Skin of body (tissue), 2 donors: ENCODE data around the gene LAMA1. TPM values are rescaled to one million over a fixed set of nuclear protein-coding genes. Genes with fewer than 3 reads are reported as not detected.

ENCODE experiments used
- DNase-seq: peaks from one replicate; lab custom pipeline; 2025; lab: John Stamatoyannopoulos, UW
- total RNA-seq: library from RNA; depleted of rRNA; stranded (reverse); fragments of >200 nt; gene quantifications from one replicate; pipeline ENCODE4 v1.2.3, GENCODE V29; 2014

Gene LAMA1
- total RNA-seq, 1 donor from 2014 or later, result 2.4 TPM

DNA sequence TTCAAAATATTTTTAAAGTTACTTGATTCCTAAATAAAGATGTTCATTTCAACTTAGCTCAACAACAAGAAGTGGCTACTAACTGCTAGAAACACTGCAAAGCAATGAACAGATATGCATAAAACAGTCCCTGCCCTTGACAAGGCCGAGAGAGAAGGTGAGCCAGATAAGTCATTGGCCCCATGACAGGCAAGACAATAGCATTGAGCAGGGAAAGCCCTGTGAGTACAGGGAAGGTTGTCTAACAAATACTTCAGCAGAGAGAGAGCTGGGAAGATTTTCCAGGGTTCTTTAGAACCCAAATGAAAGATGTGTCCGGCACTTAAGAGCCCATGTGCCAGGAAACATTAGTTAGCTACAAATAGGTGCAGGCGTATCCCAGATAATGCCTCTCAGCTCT lies 4.7 kb downstream of the LAMA1 start:
- DNase-seq, result no peak

DNA sequence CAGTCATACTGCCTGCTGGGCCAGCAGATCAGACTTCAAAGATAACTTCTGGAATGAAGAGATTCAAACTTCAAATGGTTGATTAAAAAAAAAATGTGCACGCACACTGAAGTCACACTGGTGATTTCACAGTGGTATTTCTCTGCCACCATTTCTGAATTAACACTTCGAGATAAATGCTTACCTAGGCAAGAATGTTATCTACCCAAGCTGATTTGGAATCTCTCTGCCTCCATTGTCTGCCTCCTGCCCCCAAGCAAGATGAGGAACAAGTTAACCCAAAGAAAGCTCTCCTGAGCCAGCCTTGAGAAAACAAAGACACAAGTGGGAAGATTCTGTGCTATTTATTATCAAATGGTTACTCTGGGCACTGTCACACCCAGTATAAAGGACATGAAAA lies 6.5 kb downstream of the LAMA1 start:
- no peak for DNase-seq

GRCh38 chr18:7105943-7106342 lies 11.7 kb downstream of the LAMA1 start:
- DNase-seq, result no peak

DNA sequence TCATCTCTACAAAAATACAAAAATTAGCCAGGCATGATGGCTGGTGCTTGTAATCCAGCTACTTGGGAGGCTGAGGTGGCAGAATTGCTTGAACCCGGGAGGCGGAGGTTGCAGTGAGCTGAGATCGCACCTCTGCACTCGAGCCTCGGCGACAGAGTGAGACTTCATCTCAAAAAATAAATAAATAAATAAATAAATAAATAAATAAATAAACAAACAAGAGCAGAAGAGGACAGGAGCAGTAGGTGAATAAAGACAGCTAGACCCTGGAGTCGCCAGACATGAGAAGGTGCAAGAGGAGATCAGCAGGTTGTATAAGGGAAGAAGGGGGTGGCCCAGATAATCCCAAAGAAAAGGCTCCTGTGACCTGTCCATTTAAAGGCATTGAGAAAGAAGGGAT lies 12.3 kb downstream of the LAMA1 start:
- DNase-seq, result no peak

- DNase-seq, result no peak
Observed at GRCh38 chr18:7104649-7105048, 12.9 kb downstream of the LAMA1 start.

GRCh38 chr18:7102131-7102530 lies 15.5 kb downstream of the LAMA1 start:
- DNase-seq, result no peak

DNA sequence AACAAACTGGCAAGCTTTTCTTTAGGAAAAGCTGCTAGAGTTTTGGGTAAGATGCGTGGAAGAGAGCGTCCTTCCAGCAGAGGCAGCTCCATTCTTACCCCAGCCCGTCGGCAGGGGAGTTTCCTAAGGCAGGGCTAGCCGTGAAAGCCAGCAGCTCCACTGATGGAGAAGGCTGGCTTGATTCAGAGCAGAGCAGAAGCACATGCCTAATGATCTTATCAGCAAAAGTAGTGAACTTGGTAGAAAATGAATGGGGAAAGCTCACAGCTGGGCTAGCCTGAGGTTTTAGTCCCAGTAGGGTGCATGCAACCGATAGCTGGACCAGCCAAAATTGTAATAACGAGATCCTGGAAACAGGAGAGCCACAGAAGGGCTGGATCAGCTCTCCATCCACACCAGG lies 20.8 kb downstream of the LAMA1 start:
- no peak for DNase-seq

DNA sequence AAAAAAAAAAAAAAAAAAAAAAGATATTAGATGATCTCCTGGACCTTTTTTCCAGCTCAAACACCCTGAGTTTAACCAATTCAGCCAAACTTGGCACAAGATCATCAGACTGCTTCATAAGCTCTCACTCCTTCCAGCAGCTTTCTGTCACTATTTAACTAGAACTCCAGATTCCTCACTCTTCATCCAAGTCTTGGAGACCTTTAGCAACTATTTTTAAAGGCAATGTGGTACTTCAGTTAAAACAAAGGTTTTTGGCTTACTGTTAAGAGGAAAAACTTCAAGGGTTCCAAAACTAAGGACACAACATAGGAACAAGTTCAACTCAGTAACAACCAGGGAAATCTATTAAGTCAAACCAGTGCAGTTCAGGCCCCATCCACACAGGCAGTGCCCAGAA lies 23.2 kb downstream of the LAMA1 start:
- no peak for DNase-seq

DNA sequence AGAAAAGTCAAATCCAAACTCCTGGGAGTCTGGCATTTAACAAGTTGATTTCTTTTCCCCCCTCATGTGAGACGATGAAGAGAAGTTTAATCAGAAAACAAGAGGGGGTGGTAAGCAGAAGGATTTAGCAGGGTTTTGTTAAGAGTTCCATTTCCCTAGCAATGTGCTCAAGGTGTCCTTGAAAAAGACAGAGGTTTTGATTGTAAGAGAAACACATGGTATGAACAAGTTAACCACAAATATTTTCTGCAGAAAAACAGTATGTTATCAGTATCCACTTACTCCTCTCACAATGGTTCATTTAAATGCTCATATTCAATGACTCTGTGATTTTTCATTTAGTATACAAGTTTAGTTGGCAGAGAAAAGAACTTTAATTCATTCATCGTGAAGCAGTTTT lies 26.8 kb downstream of the LAMA1 start:
- DNase-seq, result no peak

DNA sequence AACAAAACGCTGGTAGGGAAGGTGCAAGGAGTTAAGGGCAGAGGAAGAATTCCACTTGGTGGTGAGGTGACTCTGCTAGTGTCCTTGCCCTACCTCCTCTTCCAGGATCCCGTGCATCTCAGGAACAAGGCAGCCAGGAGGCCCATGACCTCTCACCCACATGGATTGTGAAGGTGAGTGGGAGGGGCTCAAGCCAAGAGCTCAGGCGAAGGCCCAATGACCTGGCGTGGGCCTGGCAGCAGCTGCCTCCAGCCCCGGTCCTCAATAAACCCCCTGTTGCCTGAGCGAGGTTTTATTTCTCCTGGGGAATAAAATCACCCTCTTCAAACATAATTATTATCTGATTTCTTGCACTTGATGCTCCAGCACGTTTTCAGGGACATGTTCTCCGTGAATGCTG lies 28.2 kb downstream of the LAMA1 start:
- no peak for DNase-seq

DNA sequence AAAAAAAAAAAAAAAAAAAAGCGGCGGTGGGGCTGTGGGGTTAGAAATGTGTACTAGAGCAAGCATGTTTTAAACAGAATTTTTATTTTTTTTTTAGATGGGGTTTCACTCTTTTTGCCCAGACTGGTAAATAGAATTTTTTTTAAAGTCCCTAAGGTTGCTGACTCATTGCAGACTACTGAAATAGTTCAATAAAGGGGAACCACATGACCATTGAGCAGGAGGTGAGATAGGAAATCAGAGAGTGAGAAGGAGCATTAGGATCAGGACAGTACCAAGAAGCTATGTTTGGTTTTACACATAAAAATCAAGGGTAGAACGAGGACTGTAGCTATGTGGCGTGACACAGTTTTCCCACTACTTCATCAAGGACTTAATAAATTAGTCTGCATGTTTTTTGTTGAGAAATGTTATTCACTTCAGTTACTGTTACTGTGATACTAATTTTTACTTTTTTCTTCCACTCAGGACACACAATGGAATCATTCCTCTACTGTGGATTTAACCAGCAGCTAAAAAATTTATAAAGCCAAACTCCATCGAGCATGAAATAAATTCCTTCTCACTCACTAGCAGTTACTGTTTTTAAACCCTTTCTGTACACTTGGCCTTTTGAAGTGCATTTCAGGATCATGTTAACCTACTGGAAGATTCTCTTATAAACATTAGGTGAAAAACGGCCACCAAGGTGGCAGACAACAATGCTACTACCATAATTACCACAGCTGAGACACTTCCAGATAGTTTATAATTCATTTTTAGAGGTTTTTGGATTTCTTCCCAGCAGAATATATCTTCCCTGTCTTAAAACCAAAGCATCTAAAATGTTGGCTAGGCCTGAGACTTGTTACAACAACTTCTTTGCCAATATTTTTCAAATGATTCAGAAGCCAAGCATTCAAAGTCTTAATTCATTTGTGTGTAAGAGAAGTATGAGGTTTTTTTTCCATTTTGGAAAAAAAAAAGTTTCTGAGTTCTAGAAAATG lies 33.2 kb downstream of the LAMA1 start:
- DNase-seq, result no peak

DNA sequence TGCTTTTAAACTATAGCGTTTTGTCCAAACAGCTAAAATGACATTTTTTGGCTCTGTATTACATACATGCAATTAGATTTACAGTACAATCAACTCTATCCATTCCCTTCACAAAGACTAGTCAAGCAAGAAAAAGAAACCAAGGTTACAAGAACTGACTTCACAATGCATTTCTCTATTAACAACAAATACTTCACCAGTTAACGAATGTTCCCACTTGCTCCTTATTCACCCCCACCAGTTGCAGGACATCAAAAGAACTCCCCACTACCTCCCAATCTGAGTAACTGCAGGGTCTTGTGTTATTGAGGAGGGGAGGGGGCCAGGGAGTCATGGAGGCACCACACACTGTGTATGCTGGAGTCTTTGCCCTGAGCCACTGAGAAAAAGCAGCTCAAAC lies 34.9 kb downstream of the LAMA1 start:
- no peak for DNase-seq

DNA sequence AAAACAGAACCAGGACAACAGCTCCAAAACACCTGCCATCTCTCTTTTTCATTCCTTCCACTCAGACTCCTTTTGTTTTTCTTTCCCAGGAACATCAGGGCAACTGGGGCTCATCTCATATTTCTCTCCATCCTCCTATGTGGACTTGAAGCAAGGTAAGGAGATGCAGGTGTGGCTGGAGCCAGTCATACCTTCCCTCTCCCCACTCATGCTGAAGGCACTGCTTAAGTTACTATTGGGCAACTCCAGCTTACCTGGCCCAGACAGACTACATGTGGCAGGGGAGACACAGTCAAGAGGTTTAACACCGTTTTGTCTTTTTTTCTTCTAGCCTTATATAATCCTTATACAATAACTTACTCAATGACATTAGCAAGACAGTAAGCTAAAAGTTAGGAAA lies 38.4 kb downstream of the LAMA1 start:
- no peak for DNase-seq

DNA sequence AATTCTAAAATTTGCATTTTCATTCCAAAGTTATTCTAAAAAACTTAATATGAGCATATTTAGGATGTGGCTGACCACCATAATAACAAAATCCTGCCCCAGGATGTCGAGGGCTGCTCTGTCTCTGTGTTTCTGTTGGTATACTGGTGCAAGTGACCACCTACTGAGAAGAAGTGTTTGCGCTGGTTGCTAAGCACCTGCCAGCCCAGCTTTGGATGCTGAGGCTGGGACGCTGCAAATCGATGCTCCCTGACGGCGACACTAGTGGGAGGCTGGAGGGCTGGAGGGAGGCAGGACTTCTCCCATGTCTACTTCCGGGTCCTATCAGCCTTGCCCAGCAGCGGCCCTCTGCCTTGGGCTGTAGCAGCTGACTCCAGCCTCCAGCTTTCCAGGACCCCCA lies 45.0 kb downstream of the LAMA1 start:
- DNase-seq, result no peak

GRCh38 chr18:7071600-7071999 lies 46.0 kb downstream of the LAMA1 start:
- DNase-seq, result no peak

- no peak for DNase-seq
Observed at GRCh38 chr18:7070466-7070865, 47.1 kb downstream of the LAMA1 start.

DNA sequence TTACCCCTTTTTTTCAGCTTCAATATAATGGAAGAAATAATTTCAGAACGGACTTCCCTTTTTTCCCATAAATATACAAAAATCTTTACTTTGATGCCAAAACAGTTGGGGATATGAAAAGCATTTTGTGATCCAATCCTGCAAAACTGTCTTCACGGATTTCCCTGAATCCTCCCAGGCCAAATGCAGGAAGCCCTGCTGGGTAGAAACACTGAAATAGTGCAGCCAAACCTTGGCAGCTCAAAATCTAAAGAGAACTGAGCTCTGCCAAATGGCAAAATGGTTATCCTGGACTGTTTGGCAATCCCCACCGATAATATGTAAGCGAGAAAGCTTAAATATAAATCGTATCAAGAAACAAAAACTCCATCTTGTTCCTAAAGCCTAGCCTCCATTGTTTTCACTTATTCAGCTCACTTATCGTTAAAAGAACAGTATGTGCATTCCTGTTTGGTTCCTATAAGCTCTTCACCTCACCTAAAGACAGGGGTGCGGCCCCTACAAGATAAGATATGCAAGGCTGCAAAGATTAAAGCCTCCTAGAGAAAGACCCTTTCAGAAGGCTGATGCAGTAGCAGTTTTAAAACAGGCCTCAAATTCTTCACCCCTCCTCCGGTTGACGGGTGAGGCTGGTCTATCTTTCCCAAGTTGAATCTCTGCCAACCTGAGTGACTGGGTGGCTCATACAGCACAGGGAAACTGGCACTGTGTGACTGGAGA lies 48.6 kb downstream of the LAMA1 start:
- no peak for DNase-seq

DNA sequence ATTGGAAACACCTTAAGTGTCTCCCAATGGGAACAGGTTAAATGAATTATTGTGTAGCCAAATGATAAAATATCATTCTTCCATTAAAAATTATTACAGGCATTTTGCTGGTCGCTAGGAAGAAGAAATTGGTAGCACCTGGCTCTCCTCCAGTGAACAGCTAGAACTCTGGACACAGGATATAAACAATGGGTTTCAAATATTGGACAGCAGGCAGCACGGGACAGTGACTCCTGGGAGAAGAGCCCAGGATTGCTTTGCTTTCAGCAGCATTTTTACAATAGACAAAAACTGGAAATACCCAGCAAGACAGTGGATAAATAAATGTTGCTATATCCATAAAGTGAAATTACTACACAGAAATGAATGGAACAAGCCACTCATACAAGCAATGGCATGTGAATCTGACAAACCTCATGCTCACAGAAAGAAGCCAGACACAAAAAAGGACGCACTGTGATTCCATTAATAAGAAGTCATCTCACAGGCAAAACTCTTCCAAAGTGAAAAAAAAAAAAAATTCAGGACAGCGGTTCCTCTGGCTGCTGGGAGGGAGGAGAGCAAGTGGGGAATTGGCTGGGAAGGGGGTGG lies 50.5 kb downstream of the LAMA1 start:
- DNase-seq, result no peak

- no peak for DNase-seq
Observed at GRCh38 chr18:7065736-7066135, 51.9 kb downstream of the LAMA1 start.

DNA sequence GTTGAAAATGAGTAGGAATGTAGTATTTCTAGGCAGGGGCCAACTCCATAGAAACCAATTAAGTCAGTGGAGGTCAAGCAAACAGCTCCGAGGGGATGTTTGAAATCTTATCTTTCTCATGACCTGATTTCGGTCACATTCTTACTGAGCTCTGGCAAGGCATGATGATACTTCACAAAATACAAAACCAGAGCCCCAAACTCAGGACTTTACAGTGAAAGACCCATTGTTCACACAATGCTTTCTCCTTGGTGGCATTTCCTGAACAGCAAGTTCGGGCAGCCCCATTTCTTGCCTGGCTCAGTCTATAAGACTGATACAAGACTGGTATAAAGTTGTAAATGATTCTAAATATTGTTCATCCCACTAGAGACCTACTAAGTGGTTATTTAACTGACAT lies 53.3 kb downstream of the LAMA1 start:
- DNase-seq, result no peak

DNA sequence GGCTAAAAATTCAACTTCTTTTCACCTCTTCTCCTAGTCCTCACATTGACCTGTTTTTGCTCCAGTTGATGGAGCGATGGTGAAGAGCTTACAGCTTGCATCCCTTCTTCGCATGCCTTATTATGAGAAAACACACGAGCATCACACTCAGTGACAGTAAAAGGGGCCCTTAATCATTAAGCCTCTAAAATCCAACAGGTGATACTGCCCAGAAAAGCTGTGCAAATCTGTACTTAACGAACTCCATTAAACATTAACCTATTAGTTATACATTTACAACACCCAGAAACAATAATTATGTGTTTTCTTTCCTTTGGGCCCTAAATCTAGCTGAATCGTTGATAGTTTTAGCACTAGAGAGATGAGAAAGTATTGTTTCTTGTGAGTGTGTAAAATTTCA lies 54.8 kb downstream of the LAMA1 start:
- DNase-seq, result no peak

- no peak for DNase-seq
Observed at GRCh38 chr18:7062236-7062635, 55.4 kb downstream of the LAMA1 start.
